NCI-H1694 (cell line): ENCODE data around the gene NUP188.
"Not testable (repeated sequence)": the region's sequence is repeated elsewhere in the genome, so short reads cannot be mapped to it uniquely, and the experiment has no call there.

ENCODE experiments used
- DNase-seq: peaks from one replicate; lab custom pipeline; 2025; lab: John Stamatoyannopoulos, UW

NUP188 gene

GRCh38 chr9:129028192-129028966 lies 80.9 kb downstream of the NUP188 start, which contains the start of gene SH3GLB2:
SH3GLB2 (minus strand) TSS chr9:129028331; CDS start chr9:129028154, 177 bp downstream.
- peak; percentile 19 for DNase-seq

- DNase-seq = no peak
Measured at GRCh38 chr9:129030191-129030590, 82.7 kb downstream of the NUP188 start.

- no peak for DNase-seq
Measured at GRCh38 chr9:129031514-129031913, 84.0 kb downstream of the NUP188 start.

- no peak for DNase-seq
Measured at GRCh38 chr9:129032541-129033159, 85.2 kb downstream of the NUP188 start.

- DNase-seq = no peak
Measured at GRCh38 chr9:129033216-129033615, 85.7 kb downstream of the NUP188 start.

- DNase-seq = not testable (repeated sequence)
Measured at GRCh38 chr9:129035838-129036237, 88.3 kb downstream of the NUP188 start.

GRCh38 chr9:129036241-129036922 lies 88.9 kb downstream of the NUP188 start, which contains the start of gene MIGA2:
MIGA2 (plus strand) TSS chr9:129036626; CDS start chr9:129040595, 3,969 bp downstream.
- peak; percentile 97 for DNase-seq

- DNase-seq = no peak
Measured at GRCh38 chr9:129036923-129037766, 89.6 kb downstream of the NUP188 start.

- no peak for DNase-seq
Measured at GRCh38 chr9:129037767-129038098, 90.2 kb downstream of the NUP188 start.

GRCh38 chr9:129038109-129038852 lies 90.8 kb downstream of the NUP188 start:
- no peak for DNase-seq

GRCh38 chr9:129040113-129040643 lies 92.7 kb downstream of the NUP188 start:
- DNase-seq = no peak

- DNase-seq = no peak
Measured at GRCh38 chr9:129042016-129042415, 94.5 kb downstream of the NUP188 start.

GRCh38 chr9:129052592-129052991 lies 105.1 kb downstream of the NUP188 start:
- peak; percentile 31 for DNase-seq

- no peak for DNase-seq
Measured at GRCh38 chr9:129053020-129053419, 105.5 kb downstream of the NUP188 start.

- DNase-seq = no peak
Measured at GRCh38 chr9:129054163-129054851, 106.8 kb downstream of the NUP188 start.
